ENCODE data around the gene IWS1.
"Not testable (repeated sequence)": the region's sequence is repeated elsewhere in the genome, so short reads cannot be mapped to it uniquely, and the experiment has no call there.

DNA sequence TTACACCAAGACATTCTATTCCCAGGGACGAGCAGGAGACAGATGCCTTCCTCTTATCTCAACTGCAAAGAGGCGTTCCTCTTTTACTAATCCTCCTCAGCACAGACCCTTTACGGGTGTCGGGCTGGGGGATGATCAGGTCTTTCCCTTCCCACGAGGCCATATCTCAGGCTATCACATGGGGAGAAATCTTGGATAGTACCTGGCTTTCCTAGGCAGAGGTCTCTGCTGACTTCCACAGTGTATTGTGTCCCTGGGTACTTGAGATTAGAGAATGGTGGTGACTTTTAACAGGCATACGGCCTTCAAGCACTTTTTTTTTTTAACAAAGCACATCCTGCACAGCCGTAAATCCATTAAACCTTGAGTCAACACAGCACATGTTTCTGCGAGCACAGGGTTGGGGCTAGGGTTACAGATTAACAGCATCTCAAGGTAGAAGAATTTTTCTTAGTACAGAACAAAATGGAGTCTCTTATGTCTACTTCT, 16.8 kb upstream of the IWS1 start:
- not testable (repeated sequence) for TF ChIP-seq FOXP1 (CRISPR knock-in tag; IDR thresholded peaks at IDR 0.05; ENCODE audit: borderline replicate concordance); CBFB (CRISPR knock-in tag; IDR thresholded peaks at IDR 0.05; ENCODE audit: low read depth); TCF7 (CRISPR knock-in tag; IDR thresholded peaks at IDR 0.05; ENCODE audit: low read depth); ZNF121 (CRISPR knock-in tag; IDR thresholded peaks at IDR 0.05); JUN (CRISPR knock-in tag; IDR thresholded peaks at IDR 0.05)
- TF ChIP-seq, protein P1, sequence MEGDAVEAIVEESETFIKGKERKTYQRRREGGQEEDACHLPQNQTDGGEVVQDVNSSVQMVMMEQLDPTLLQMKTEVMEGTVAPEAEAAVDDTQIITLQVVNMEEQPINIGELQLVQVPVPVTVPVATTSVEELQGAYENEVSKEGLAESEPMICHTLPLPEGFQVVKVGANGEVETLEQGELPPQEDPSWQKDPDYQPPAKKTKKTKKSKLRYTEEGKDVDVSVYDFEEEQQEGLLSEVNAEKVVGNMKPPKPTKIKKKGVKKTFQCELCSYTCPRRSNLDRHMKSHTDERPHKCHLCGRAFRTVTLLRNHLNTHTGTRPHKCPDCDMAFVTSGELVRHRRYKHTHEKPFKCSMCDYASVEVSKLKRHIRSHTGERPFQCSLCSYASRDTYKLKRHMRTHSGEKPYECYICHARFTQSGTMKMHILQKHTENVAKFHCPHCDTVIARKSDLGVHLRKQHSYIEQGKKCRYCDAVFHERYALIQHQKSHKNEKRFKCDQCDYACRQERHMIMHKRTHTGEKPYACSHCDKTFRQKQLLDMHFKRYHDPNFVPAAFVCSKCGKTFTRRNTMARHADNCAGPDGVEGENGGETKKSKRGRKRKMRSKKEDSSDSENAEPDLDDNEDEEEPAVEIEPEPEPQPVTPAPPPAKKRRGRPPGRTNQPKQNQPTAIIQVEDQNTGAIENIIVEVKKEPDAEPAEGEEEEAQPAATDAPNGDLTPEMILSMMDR (IDR thresholded peaks at IDR 0.05): not testable (repeated sequence)
- TF ChIP-seq, protein P2, sequence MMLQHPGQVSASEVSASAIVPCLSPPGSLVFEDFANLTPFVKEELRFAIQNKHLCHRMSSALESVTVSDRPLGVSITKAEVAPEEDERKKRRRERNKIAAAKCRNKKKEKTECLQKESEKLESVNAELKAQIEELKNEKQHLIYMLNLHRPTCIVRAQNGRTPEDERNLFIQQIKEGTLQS (CRISPR knock-in tag; conservative IDR thresholded peaks at IDR 0.05): not testable (repeated sequence)
- TF ChIP-seq, protein P3, sequence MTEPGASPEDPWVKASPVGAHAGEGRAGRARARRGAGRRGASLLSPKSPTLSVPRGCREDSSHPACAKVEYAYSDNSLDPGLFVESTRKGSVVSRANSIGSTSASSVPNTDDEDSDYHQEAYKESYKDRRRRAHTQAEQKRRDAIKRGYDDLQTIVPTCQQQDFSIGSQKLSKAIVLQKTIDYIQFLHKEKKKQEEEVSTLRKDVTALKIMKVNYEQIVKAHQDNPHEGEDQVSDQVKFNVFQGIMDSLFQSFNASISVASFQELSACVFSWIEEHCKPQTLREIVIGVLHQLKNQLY (CRISPR knock-in tag; IDR thresholded peaks at IDR 0.05): not testable (repeated sequence)
- TF ChIP-seq, protein P4, sequence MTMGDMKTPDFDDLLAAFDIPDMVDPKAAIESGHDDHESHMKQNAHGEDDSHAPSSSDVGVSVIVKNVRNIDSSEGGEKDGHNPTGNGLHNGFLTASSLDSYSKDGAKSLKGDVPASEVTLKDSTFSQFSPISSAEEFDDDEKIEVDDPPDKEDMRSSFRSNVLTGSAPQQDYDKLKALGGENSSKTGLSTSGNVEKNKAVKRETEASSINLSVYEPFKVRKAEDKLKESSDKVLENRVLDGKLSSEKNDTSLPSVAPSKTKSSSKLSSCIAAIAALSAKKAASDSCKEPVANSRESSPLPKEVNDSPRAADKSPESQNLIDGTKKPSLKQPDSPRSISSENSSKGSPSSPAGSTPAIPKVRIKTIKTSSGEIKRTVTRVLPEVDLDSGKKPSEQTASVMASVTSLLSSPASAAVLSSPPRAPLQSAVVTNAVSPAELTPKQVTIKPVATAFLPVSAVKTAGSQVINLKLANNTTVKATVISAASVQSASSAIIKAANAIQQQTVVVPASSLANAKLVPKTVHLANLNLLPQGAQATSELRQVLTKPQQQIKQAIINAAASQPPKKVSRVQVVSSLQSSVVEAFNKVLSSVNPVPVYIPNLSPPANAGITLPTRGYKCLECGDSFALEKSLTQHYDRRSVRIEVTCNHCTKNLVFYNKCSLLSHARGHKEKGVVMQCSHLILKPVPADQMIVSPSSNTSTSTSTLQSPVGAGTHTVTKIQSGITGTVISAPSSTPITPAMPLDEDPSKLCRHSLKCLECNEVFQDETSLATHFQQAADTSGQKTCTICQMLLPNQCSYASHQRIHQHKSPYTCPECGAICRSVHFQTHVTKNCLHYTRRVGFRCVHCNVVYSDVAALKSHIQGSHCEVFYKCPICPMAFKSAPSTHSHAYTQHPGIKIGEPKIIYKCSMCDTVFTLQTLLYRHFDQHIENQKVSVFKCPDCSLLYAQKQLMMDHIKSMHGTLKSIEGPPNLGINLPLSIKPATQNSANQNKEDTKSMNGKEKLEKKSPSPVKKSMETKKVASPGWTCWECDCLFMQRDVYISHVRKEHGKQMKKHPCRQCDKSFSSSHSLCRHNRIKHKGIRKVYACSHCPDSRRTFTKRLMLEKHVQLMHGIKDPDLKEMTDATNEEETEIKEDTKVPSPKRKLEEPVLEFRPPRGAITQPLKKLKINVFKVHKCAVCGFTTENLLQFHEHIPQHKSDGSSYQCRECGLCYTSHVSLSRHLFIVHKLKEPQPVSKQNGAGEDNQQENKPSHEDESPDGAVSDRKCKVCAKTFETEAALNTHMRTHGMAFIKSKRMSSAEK (CRISPR knock-in tag; IDR thresholded peaks at IDR 0.05; ENCODE audit: borderline replicate concordance): not testable (repeated sequence)
- TF ChIP-seq, protein P5, sequence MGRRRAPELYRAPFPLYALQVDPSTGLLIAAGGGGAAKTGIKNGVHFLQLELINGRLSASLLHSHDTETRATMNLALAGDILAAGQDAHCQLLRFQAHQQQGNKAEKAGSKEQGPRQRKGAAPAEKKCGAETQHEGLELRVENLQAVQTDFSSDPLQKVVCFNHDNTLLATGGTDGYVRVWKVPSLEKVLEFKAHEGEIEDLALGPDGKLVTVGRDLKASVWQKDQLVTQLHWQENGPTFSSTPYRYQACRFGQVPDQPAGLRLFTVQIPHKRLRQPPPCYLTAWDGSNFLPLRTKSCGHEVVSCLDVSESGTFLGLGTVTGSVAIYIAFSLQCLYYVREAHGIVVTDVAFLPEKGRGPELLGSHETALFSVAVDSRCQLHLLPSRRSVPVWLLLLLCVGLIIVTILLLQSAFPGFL (CRISPR knock-in tag; IDR thresholded peaks at IDR 0.05; ENCODE audit: borderline replicate concordance): not testable (repeated sequence)
